ENCODE measurements around the gene RSU1. TPM values are rescaled to one million over a fixed set of nuclear protein-coding genes. Genes with fewer than 3 reads are reported as not detected.

RSU1 gene
- total and polyA plus RNA-seq, 2 of the 13 experiments (the other 11 are each of a cell fraction or from before 2014, with no cell fraction given) = 32.3 to 35.1 TPM

DNA sequence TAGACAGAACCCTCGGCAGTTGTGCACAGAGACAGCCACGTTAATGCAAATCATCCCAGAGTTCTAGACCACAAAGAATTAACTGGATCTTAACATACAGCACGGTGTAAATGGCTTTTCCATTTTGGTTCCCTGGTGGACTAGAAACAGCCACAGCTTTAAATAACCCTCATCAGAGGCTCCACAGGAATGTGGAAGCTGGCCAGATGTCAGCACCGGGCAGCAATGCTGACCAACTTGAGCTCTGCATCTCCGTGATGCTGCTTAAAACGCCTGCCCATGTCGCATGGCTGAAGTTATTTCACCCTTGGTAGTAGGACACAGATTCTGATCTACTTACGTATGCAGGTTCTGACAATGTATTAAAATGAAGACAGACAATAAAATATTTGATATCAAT lies 24.5 kb downstream of the RSU1 start (continued):
- TF ChIP-seq ARNT (IDR thresholded peaks at IDR 0.05) = no peak
- TF ChIP-seq PRMT3 (CRISPR knock-in tag; IDR thresholded peaks at IDR 0.05; ENCODE audit: borderline replicate concordance, low read depth) = no peak

DNA sequence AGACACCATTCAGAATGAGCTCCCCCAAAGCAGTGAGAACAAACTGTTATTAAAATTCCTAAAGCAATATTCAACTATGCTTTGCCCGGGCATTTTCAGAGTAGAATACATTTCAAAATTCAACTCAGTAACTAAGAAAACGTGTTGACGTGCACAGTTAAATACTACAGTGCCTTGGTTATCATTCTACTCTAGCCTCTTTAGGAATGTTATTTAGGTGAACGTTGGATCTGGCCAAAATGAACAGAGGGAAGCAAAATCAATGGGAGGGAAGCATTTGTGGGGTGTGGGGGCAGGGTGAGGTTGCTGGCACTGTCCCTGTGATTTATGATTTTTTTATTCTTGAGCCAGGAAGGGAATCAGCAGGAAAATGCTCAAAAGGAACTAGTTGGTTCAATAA lies 27.5 kb downstream of the RSU1 start:
- H3K9ac ChIP-seq (ENCODE audit: insufficient read depth, low read depth, low read length) = no peak overlapping the region
- H4K20me1 ChIP-seq (ENCODE audit: insufficient read depth, low read length) = no peaks in the 10 kb centered on the region
- intact Hi-C loops (cut with micrococcal nuclease; ENCODE audit: unreplicated experiment) (no loop called here), in situ Hi-C loops (cut with HindIII; ENCODE audit: extremely low pct_ligation_motif_present, low pct_unique_long_range_greater_than_20kb) (loop anchor here (25.0 kb wide), 2 partner anchors 677 to 902 kb away; no protein-coding TSS in a partner anchor)
- WGBS (ENCODE audit: low lambda C conversion rate) = 97% methylated on average over 4 of the region's 4 CpGs
- no peak for DNase-seq (ENCODE audit: low spot score)
- CTCF ChIA-PET (ENCODE audit: low intra/inter-chr PET ratio, low total read pairs) = no interaction called here
- no peak for ATAC-seq
- peaks cover 6% of the 10 kb centered on the region; the same call in 1 of the 2 replicates for H3K4me1 ChIP-seq (ENCODE audit: insufficient read depth, low read length)
- no peaks in the 10 kb centered on the region for H3K9me3 ChIP-seq (ENCODE audit: low read length)
- no peaks in the 10 kb centered on the region for H3K27me3 ChIP-seq (ENCODE audit: control insufficient read depth in 1 of 2, insufficient read depth in 2 of 2, low read length in 2 of 2)
- no peak overlapping the region for H2AFZ ChIP-seq (ENCODE audit: low read length)
- POLR2A ChIA-PET = no interaction called here
- no peak overlapping the region for H3K27ac ChIP-seq (ENCODE audit: extremely low read length, insufficient read depth, low read length)
- BruUV-seq (replicated peaks) = no TSS peak
- FAIRE-seq = no peak
- no peaks in the 10 kb centered on the region; a peak in 1 of 5 replicates for H3K36me3 ChIP-seq (replicated peaks in 1 of 2; ENCODE audit: control insufficient read depth in 1 of 2, insufficient read depth in 2 of 2, low read length in 2 of 2)
- no peak overlapping the region for H3K4me3 ChIP-seq (replicated peaks in 1 of 3; ENCODE audit: insufficient read depth in 1 of 3, low read depth in 2 of 3, low read length in 3 of 3)
- no peak overlapping the region for H3K4me2 ChIP-seq (ENCODE audit: low read depth, low read length)
- no peaks in the 10 kb centered on the region for H3K79me2 ChIP-seq (ENCODE audit: insufficient read depth, low read length)
- TF ChIP-seq ZNF816 (CRISPR knock-in tag; IDR thresholded peaks at IDR 0.05; ENCODE audit: borderline replicate concordance) (no peak), MIXL1 (CRISPR knock-in tag; IDR thresholded peaks at IDR 0.05) (no peak), HMG20B (CRISPR knock-in tag; conservative IDR thresholded peaks at IDR 0.05) (no peak), ZSCAN21 (CRISPR knock-in tag; IDR thresholded peaks at IDR 0.05; ENCODE audit: borderline replicate concordance) (no peak), ZNF720 (CRISPR knock-in tag; IDR thresholded peaks at IDR 0.05) (no peak), ZNF367 (CRISPR knock-in tag; IDR thresholded peaks at IDR 0.05; ENCODE audit: borderline replicate concordance) (no peak), ZKSCAN5 (CRISPR knock-in tag; IDR thresholded peaks at IDR 0.05) (no peak)
- TF ChIP-seq, protein P1, sequence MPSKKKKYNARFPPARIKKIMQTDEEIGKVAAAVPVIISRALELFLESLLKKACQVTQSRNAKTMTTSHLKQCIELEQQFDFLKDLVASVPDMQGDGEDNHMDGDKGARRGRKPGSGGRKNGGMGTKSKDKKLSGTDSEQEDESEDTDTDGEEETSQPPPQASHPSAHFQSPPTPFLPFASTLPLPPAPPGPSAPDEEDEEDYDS (CRISPR knock-in tag; IDR thresholded peaks at IDR 0.05) = no peak
- TF ChIP-seq, protein P2, sequence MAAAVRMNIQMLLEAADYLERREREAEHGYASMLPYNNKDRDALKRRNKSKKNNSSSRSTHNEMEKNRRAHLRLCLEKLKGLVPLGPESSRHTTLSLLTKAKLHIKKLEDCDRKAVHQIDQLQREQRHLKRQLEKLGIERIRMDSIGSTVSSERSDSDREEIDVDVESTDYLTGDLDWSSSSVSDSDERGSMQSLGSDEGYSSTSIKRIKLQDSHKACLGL (CRISPR knock-in tag; IDR thresholded peaks at IDR 0.05) = no peak
- TF ChIP-seq, protein P3, sequence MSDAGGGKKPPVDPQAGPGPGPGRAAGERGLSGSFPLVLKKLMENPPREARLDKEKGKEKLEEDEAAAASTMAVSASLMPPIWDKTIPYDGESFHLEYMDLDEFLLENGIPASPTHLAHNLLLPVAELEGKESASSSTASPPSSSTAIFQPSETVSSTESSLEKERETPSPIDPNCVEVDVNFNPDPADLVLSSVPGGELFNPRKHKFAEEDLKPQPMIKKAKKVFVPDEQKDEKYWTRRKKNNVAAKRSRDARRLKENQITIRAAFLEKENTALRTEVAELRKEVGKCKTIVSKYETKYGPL (CRISPR knock-in tag; IDR thresholded peaks at IDR 0.05) = no peak
- TF ChIP-seq, protein P4, sequence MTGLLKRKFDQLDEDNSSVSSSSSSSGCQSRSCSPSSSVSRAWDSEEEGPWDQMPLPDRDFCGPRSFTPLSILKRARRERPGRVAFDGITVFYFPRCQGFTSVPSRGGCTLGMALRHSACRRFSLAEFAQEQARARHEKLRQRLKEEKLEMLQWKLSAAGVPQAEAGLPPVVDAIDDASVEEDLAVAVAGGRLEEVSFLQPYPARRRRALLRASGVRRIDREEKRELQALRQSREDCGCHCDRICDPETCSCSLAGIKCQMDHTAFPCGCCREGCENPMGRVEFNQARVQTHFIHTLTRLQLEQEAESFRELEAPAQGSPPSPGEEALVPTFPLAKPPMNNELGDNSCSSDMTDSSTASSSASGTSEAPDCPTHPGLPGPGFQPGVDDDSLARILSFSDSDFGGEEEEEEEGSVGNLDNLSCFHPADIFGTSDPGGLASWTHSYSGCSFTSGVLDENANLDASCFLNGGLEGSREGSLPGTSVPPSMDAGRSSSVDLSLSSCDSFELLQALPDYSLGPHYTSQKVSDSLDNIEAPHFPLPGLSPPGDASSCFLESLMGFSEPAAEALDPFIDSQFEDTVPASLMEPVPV (CRISPR knock-in tag; IDR thresholded peaks at IDR 0.05) = no peak
- TF ChIP-seq, protein P5, sequence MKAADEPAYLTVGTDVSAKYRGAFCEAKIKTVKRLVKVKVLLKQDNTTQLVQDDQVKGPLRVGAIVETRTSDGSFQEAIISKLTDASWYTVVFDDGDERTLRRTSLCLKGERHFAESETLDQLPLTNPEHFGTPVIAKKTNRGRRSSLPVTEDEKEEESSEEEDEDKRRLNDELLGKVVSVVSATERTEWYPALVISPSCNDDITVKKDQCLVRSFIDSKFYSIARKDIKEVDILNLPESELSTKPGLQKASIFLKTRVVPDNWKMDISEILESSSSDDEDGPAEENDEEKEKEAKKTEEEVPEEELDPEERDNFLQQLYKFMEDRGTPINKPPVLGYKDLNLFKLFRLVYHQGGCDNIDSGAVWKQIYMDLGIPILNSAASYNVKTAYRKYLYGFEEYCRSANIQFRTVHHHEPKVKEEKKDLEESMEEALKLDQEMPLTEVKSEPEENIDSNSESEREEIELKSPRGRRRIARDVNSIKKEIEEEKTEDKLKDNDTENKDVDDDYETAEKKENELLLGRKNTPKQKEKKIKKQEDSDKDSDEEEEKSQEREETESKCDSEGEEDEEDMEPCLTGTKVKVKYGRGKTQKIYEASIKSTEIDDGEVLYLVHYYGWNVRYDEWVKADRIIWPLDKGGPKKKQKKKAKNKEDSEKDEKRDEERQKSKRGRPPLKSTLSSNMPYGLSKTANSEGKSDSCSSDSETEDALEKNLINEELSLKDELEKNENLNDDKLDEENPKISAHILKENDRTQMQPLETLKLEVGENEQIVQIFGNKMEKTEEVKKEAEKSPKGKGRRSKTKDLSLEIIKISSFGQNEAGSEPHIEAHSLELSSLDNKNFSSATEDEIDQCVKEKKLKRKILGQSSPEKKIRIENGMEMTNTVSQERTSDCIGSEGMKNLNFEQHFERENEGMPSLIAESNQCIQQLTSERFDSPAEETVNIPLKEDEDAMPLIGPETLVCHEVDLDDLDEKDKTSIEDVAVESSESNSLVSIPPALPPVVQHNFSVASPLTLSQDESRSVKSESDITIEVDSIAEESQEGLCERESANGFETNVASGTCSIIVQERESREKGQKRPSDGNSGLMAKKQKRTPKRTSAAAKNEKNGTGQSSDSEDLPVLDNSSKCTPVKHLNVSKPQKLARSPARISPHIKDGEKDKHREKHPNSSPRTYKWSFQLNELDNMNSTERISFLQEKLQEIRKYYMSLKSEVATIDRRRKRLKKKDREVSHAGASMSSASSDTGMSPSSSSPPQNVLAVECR (CRISPR knock-in tag; IDR thresholded peaks at IDR 0.05; ENCODE audit: borderline replicate concordance) = no peak
- TF ChIP-seq, protein P6, sequence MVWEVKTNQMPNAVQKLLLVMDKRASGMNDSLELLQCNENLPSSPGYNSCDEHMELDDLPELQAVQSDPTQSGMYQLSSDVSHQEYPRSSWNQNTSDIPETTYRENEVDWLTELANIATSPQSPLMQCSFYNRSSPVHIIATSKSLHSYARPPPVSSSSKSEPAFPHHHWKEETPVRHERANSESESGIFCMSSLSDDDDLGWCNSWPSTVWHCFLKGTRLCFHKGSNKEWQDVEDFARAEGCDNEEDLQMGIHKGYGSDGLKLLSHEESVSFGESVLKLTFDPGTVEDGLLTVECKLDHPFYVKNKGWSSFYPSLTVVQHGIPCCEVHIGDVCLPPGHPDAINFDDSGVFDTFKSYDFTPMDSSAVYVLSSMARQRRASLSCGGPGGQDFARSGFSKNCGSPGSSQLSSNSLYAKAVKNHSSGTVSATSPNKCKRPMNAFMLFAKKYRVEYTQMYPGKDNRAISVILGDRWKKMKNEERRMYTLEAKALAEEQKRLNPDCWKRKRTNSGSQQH (CRISPR knock-in tag; IDR thresholded peaks at IDR 0.05; ENCODE audit: low read depth) = no peak

All from HepG2 (cell line).